Activated T-cell treated with anti-CD3 and anti-CD28 coated beads for 1 hour (primary cell): ENCODE data around the gene SIGLEC6.

Experiments
- DNase-seq: peaks from one replicate; pipeline ENCODE4 v3.0.0-alpha.2; 2020; ENCODE audit warnings: low read depth

Gene SIGLEC6

GRCh38 chr19:51548213-51548651 lies 16.8 kb upstream of the SIGLEC6 start:
- no peak for DNase-seq

GRCh38 chr19:51547397-51548212 lies 16.1 kb upstream of the SIGLEC6 start:
- no peak for DNase-seq

- no peak for DNase-seq
Observed at GRCh38 chr19:51546650-51547396, 15.4 kb upstream of the SIGLEC6 start.

- DNase-seq = no peak
Observed at GRCh38 chr19:51546107-51546649, 14.7 kb upstream of the SIGLEC6 start.

- DNase-seq = no peak
Observed at GRCh38 chr19:51544038-51544437, 12.6 kb upstream of the SIGLEC6 start.

- no peak for DNase-seq
Observed at GRCh38 chr19:51542699-51543098, 11.2 kb upstream of the SIGLEC6 start.

GRCh38 chr19:51541458-51542357 lies 10.2 kb upstream of the SIGLEC6 start:
- DNase-seq = no peak

GRCh38 chr19:51539821-51540366 lies 8.4 kb upstream of the SIGLEC6 start:
- DNase-seq = no peak

- no peak for DNase-seq
Observed at GRCh38 chr19:51535535-51535934, 4.1 kb upstream of the SIGLEC6 start.

GRCh38 chr19:51530616-51531015 lies 854 bp downstream of the SIGLEC6 start:
- DNase-seq = no peak

GRCh38 chr19:51529301-51529700 lies 2.2 kb downstream of the SIGLEC6 start:
- no peak for DNase-seq

- no peak for DNase-seq
Observed at GRCh38 chr19:51525651-51526050, 5.8 kb downstream of the SIGLEC6 start.

GRCh38 chr19:51524666-51525264 lies 6.7 kb downstream of the SIGLEC6 start:
- DNase-seq = no peak

- DNase-seq = no peak
Observed at GRCh38 chr19:51521781-51522180, 9.7 kb downstream of the SIGLEC6 start.

GRCh38 chr19:51521357-51521756 lies 10.1 kb downstream of the SIGLEC6 start:
- DNase-seq = no peak

GRCh38 chr19:51520728-51521127 lies 10.7 kb downstream of the SIGLEC6 start:
- DNase-seq = no peak

- DNase-seq = no peak
Observed at GRCh38 chr19:51514866-51515481, 16.5 kb downstream of the SIGLEC6 start.

GRCh38 chr19:51513968-51514367 lies 17.5 kb downstream of the SIGLEC6 start:
- DNase-seq = no peak

- DNase-seq = no peak
Observed at GRCh38 chr19:51511353-51511752, 20.1 kb downstream of the SIGLEC6 start.

- DNase-seq = no peak
Observed at GRCh38 chr19:51509823-51510660, 21.4 kb downstream of the SIGLEC6 start.
